Fibroblast of lung (primary cell): ENCODE results near the gene PDE11A. TPM values are rescaled to one million over a fixed set of nuclear protein-coding genes. Genes with fewer than 3 reads are reported as not detected.

Experiments
- DNase-seq, 2 donors: peaks; one replicate each; pipeline versions ENCODE4 v3.0.0 to v3.0.0-alpha.2; 2010; ENCODE audit warnings: low read depth in 2 of 2
- H2AFZ ChIP-seq: 2 replicates; pipeline ENCODE4 v1.5.1; 2012; ENCODE audit warnings: low read length, control low read depth, inconsistent platforms
- H3K27ac ChIP-seq: 2 replicates; pipeline ENCODE4 v1.5.1; 2011; ENCODE audit warnings: low read length, control low read depth; ENCODE audit not compliant: insufficient read depth
- H3K27me3 ChIP-seq: 2 replicates; pipeline ENCODE4 v1.5.1; 2011; ENCODE audit warnings: mild to moderate bottlenecking, low read length; ENCODE audit not compliant: control insufficient read depth, insufficient read depth
- H3K36me3 ChIP-seq: 2 replicates; pipeline ENCODE4 v1.5.1; 2011; ENCODE audit warnings: low read length; ENCODE audit not compliant: control insufficient read depth, insufficient read depth
- H3K4me1 ChIP-seq: 2 replicates; pipeline ENCODE4 v1.5.1; 2011; ENCODE audit warnings: low read length; ENCODE audit not compliant: control insufficient read depth, insufficient read depth; ENCODE audit errors: extremely low read depth
- H3K4me2 ChIP-seq: 2 replicates; pipeline ENCODE4 v1.5.1; 2011; ENCODE audit warnings: low read length, control low read depth; ENCODE audit not compliant: insufficient read depth; ENCODE audit errors: extremely low read depth
- H3K4me3 ChIP-seq, 4 experiments: fragments of 200-600 bp in 1 of 4; sonication (generic) in 1 of 4; replicated peaks in 1 of 4; 2 replicates each; pipeline ENCODE4 v1.5.1; 2011 to 2016; ENCODE audit warnings: low read length in 4 of 4, low read depth in 3 of 4, mild to moderate bottlenecking in 3 of 4, control low read depth in 2 of 4, inconsistent platforms in 1 of 4, mixed read lengths in 1 of 4; ENCODE audit not compliant: insufficient read depth in 1 of 4; ENCODE audit errors: control extremely low read depth in 1 of 4
- H3K79me2 ChIP-seq: 2 replicates; pipeline ENCODE4 v1.5.1; 2012; ENCODE audit warnings: mild to moderate bottlenecking, low read length, inconsistent platforms; ENCODE audit not compliant: control insufficient read depth, insufficient read depth
- H3K9ac ChIP-seq: 2 replicates; pipeline ENCODE4 v1.5.1; 2011; ENCODE audit warnings: mild to moderate bottlenecking, low read length, control low read depth; ENCODE audit not compliant: insufficient read depth
- H3K9me3 ChIP-seq: 2 replicates; pipeline ENCODE4 v1.5.1; 2012; ENCODE audit warnings: low read depth, low read length; ENCODE audit not compliant: control insufficient read depth, insufficient read depth
- H4K20me1 ChIP-seq: 2 replicates; pipeline ENCODE4 v1.5.1; 2011; ENCODE audit warnings: low read length; ENCODE audit not compliant: control insufficient read depth, insufficient read depth; ENCODE audit errors: extremely low read depth
- EZH2 ChIP-seq: IDR thresholded peaks from 2 replicates; pipeline ENCODE4 v1.5.1; 2012; ENCODE audit warnings: low read length, control low read depth, mild to moderate bottlenecking; ENCODE audit errors: missing control alignments
- polyA plus RNA-seq, 2 donors: library from polyadenylated mRNA; depleted of rRNA in 1 of 2; stranded (reverse) in 1 of 2; unstranded in 1 of 2; fragments of >200 nt; gene quantifications; 2 replicates each; pipeline ENCODE4 v1.2.1, GENCODE V29; 2011 to 2012; ENCODE audit warnings: missing spikeins in 1 of 2
- total RNA-seq: library from RNA; depleted of rRNA; stranded (reverse); fragments of >200 nt; gene quantifications from 2 replicates; pipeline ENCODE4 v1.2.1, GENCODE V29; 2014
- TF ChIP-seq, protein P1 (sequence below), 2 donors: IDR thresholded peaks in 1 of 2; conservative IDR thresholded peaks in 1 of 2; 1 replicate in 1 of 2; 2 replicates in 1 of 2; pipeline ENCODE4 v1.5.1; 2011 to 2012; ENCODE audit warnings: low read length in 2 of 2, control low read depth in 1 of 2, inconsistent platforms in 1 of 2, low read depth in 1 of 2, mild to moderate bottlenecking in 1 of 2

Gene PDE11A
- total and polyA plus RNA-seq, 2 donors (not counting 1 experiment from before 2014, with no cell fraction given): 0.03 to 0.33 TPM

DNA sequence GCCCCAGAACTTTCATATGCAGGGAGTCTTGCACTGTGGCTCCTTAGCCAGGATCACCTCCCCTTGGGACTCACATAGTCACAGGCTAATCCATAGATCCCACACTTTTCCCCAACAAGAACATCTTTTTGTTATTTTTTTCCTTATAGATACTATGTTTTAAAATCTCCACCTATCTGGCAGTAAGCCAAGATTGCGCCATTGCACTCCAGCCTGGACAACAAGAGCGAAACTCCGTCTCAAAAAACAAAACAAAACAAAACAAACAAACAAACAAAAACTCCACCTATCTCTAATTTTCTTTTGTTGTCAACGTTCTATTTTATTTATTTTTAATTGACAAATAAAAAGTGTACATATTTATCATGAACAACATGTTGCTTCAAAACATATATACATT lies 141.7 kb downstream of the PDE11A start:
- Histone ChIP-seq H3K36me3 (no peaks in the 10 kb centered on the region), H3K27me3 (no peaks in the 10 kb centered on the region), H3K27ac (no peak overlapping the region), H3K9me3 (no peaks in the 10 kb centered on the region), H3K4me2 (no peak overlapping the region), H3K79me2 (no peaks in the 10 kb centered on the region), H2AFZ (no peak overlapping the region), H3K4me3 (no peak overlapping the region), H4K20me1 (no peaks in the 10 kb centered on the region), H3K9ac (no peak overlapping the region), H3K4me1 (no peaks in the 10 kb centered on the region)
- no peak for DNase-seq
- TF ChIP-seq, protein P1, sequence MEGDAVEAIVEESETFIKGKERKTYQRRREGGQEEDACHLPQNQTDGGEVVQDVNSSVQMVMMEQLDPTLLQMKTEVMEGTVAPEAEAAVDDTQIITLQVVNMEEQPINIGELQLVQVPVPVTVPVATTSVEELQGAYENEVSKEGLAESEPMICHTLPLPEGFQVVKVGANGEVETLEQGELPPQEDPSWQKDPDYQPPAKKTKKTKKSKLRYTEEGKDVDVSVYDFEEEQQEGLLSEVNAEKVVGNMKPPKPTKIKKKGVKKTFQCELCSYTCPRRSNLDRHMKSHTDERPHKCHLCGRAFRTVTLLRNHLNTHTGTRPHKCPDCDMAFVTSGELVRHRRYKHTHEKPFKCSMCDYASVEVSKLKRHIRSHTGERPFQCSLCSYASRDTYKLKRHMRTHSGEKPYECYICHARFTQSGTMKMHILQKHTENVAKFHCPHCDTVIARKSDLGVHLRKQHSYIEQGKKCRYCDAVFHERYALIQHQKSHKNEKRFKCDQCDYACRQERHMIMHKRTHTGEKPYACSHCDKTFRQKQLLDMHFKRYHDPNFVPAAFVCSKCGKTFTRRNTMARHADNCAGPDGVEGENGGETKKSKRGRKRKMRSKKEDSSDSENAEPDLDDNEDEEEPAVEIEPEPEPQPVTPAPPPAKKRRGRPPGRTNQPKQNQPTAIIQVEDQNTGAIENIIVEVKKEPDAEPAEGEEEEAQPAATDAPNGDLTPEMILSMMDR (conservative IDR thresholded peaks at IDR 0.05 in 1 of 2, IDR thresholded peaks at IDR 0.05 in 1 of 2; ENCODE audit: low read depth in 1 of 2, low read length in 2 of 2): no peak
- no peak for TF ChIP-seq EZH2

DNA sequence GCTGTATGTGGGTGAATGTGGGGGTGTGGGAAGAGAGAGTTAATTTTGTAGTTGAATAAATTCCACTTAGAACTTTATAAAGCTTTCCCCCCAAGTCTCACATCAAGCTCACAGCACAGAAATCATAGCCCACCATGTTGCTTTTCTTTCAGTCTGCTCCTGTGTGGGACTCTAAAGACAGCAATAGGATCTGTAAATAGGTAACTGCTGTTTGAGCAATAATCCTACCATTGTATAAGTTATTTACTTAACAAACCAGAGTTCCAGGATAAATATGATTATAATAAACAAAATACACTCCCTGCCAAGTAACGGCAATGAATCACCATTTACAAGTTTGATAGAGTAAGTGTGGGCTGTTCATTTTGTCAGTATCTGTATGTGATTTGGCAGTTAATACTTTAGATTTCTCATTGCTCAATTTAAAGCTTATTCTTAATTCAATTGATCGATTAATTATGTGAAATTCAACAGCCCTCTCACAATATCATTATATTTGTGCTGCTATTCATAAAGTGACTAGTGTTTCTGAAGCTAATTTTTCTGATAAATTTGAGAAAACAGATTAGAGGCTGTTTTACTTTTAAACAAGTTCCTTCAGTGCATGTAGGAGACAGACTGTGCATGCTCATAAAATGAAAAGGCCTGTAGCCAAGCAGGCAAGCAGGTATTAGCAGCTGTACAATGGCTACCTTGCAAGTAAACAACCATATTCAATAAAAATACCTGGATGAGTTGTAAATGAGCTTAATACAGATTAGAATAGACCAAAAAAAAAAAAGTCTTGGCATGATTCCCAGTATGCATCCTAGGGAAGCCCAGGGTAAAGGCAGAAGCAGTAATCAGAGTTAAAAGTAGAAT lies 142.7 kb downstream of the PDE11A start:
- DNase-seq: no peak

DNA sequence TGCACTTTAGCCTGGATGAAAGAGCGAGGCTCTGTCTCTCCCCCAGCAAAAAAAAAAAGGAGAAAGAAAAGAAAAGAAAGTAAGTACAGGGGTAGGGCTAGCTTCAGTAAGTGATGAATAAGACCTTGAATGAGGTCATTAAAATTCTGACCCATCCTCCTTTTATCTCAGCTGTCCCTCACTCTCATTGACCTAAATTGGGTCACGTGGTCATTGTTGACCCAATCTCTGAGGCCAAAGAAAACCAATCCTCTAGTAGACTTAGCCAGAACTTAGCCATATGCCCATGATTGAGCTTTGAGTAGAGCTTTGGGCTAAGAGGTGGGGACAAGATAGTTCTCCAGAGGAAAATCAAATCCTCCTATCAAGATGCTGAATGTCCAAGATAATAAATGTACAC lies 149.3 kb downstream of the PDE11A start:
- H4K20me1 ChIP-seq: no peaks in the 10 kb centered on the region
- no peak for DNase-seq
- no peak overlapping the region for H3K27ac ChIP-seq
- H3K36me3 ChIP-seq: no peaks in the 10 kb centered on the region
- no peak for TF ChIP-seq EZH2
- TF ChIP-seq, protein P1 (conservative IDR thresholded peaks at IDR 0.05 in 1 of 2, IDR thresholded peaks at IDR 0.05 in 1 of 2; ENCODE audit: low read depth in 1 of 2, low read length in 2 of 2): no peak
- no peaks in the 10 kb centered on the region for H3K9me3 ChIP-seq
- H3K4me3 ChIP-seq: no peak overlapping the region
- no peak overlapping the region for H3K9ac ChIP-seq
- no peak overlapping the region for H2AFZ ChIP-seq
- no peaks in the 10 kb centered on the region for H3K4me1 ChIP-seq
- H3K4me2 ChIP-seq: no peak overlapping the region
- H3K27me3 ChIP-seq: no peaks in the 10 kb centered on the region
- no peaks in the 10 kb centered on the region for H3K79me2 ChIP-seq

More for the DNA sequence above, 142.7 kb downstream of the PDE11A start:
- Histone ChIP-seq H3K9me3 (no peaks in the 10 kb centered on the region), H3K4me2 (no peak overlapping the region), H3K27ac (no peak overlapping the region), H2AFZ (no peak overlapping the region), H3K36me3 (no peaks in the 10 kb centered on the region), H3K4me3 (no peak overlapping the region), H3K27me3 (no peaks in the 10 kb centered on the region), H4K20me1 (no peaks in the 10 kb centered on the region), H3K4me1 (no peaks in the 10 kb centered on the region), H3K79me2 (no peaks in the 10 kb centered on the region), H3K9ac (no peak overlapping the region)
- TF ChIP-seq EZH2: no peak
- TF ChIP-seq, protein P1 (conservative IDR thresholded peaks at IDR 0.05 in 1 of 2, IDR thresholded peaks at IDR 0.05 in 1 of 2; ENCODE audit: low read depth in 1 of 2, low read length in 2 of 2): no peak
